Right renal cortex interstitium (tissue), 3 donors: Measurements from ENCODE around the gene ABCA2. TPM values are rescaled to one million over a fixed set of nuclear protein-coding genes. Genes with fewer than 3 reads are reported as not detected.

Source experiments
- polyA plus RNA-seq, 3 donors: library from polyadenylated mRNA; unstranded; fragments of 120-200 nt; gene quantifications; one replicate each; pipeline ENCODE4 v1.2.1, GENCODE V29; 2013; ENCODE audit not compliant: insufficient read length in 3 of 3

ABCA2 gene
- polyA plus RNA-seq, 3 donors: 42.0 to 49.0 (median 46.3) TPM

Other genes starting within 250 kb of the ABCA2 start
- 10 to 100 TPM; 63.2 to 77.7 (median 67.1) TPM for gene TMEM141, start 236.9 kb downstream of the ABCA2 start, polyA plus RNA-seq
- 1 to 10 TPM; 2.5 to 3.4 (median 2.9) TPM for gene CCDC183, start 231.9 kb downstream of the ABCA2 start, polyA plus RNA-seq
- 10 to 100 TPM; 58.6 to 61.1 (median 59.7) TPM for gene RABL6, start 220.3 kb downstream of the ABCA2 start, polyA plus RNA-seq
- under 1 TPM; 0.54 to 0.80 (median 0.64) TPM for gene AJM1, start 185.8 kb downstream of the ABCA2 start, polyA plus RNA-seq
- 10 to 100 TPM; 59.9 to 76.5 (median 65.2) TPM for gene PHPT1, start 178.8 kb downstream of the ABCA2 start, polyA plus RNA-seq
- gene MAMDC4, start 175.9 kb downstream of the ABCA2 start, polyA plus RNA-seq: 1 to 10 TPM; 3.1 to 4.6 (median 4.3) TPM
- gene EDF1, start 161.9 kb downstream of the ABCA2 start, polyA plus RNA-seq: 100 to 1,000 TPM; 349 to 395 (median 374) TPM
- 10 to 100 TPM; 10.1 to 14.0 (median 10.1) TPM for gene TRAF2, start 141.7 kb downstream of the ABCA2 start, polyA plus RNA-seq
- gene FBXW5, start 83.5 kb downstream of the ABCA2 start, polyA plus RNA-seq: 10 to 100 TPM; 32.5 to 43.5 (median 38.4) TPM
- under 1 TPM; 0.28 to 0.58 (median 0.46) TPM for gene C8G, start 83.0 kb downstream of the ABCA2 start, polyA plus RNA-seq
- 10 to 100 TPM; 13.1 to 18.8 (median 15.9) TPM for gene LCN12, start 76.0 kb downstream of the ABCA2 start, polyA plus RNA-seq
- 10 to 100 TPM; 20.9 to 29.3 (median 25.4) TPM for gene PTGDS, start 50.7 kb downstream of the ABCA2 start, polyA plus RNA-seq
- under 1 TPM; 0.03 to 0.23 (median 0.12) TPM for gene LCNL1, start 45.2 kb downstream of the ABCA2 start, polyA plus RNA-seq
- gene PAXX, start 35.8 kb downstream of the ABCA2 start, polyA plus RNA-seq: 10 to 100 TPM; 22.3 to 27.0 (median 24.4) TPM
- gene CLIC3, start 31.7 kb downstream of the ABCA2 start, polyA plus RNA-seq: under 1 TPM in 2 of 3 donors, not detected in 1; 0.36 to 0.38 TPM
- gene FUT7, start 3.9 kb upstream of the ABCA2 start, polyA plus RNA-seq: under 1 TPM in 1 of 3 donors, not detected in 2; 0.06 TPM
- gene NPDC1, start 17.9 kb upstream of the ABCA2 start, polyA plus RNA-seq: 10 to 100 TPM; 16.3 to 20.1 (median 18.7) TPM
- 1 to 10 TPM; 2.9 to 3.9 (median 3.3) TPM for gene ENTPD2, start 25.8 kb upstream of the ABCA2 start, polyA plus RNA-seq
- gene SAPCD2, start 42.3 kb upstream of the ABCA2 start, polyA plus RNA-seq: 1 to 10 TPM; 5.4 to 6.2 (median 5.9) TPM
- gene UAP1L1, start 49.3 kb upstream of the ABCA2 start, polyA plus RNA-seq: 1 to 10 TPM; 3.5 to 5.4 (median 3.8) TPM
- 10 to 100 TPM; 43.6 to 48.3 (median 47.0) TPM for gene MAN1B1, start 58.7 kb upstream of the ABCA2 start, polyA plus RNA-seq
- 10 to 100 TPM; 11.8 to 19.8 (median 11.9) TPM for gene DPP7, start 86.5 kb upstream of the ABCA2 start, polyA plus RNA-seq
- gene GRIN1, start 110.9 kb upstream of the ABCA2 start, polyA plus RNA-seq: not detected
- not detected for gene LRRC26, start 141.8 kb upstream of the ABCA2 start, polyA plus RNA-seq
- not detected for gene TMEM210, start 143.8 kb upstream of the ABCA2 start, polyA plus RNA-seq
- 10 to 100 TPM; 29.1 to 34.5 (median 31.9) TPM for gene ANAPC2, start 160.3 kb upstream of the ABCA2 start, polyA plus RNA-seq
- 10 to 100 TPM; 41.4 to 52.2 (median 43.2) TPM for gene SSNA1, start 160.4 kb upstream of the ABCA2 start, polyA plus RNA-seq
- 10 to 100 TPM; 12.8 to 15.5 (median 13.2) TPM for gene TPRN, start 172.5 kb upstream of the ABCA2 start, polyA plus RNA-seq
- gene TMEM203, start 177.4 kb upstream of the ABCA2 start, polyA plus RNA-seq: 10 to 100 TPM; 39.7 to 44.3 (median 42.6) TPM
- gene NDOR1, start 177.5 kb upstream of the ABCA2 start, polyA plus RNA-seq: 1 to 10 TPM; 7.6 to 8.2 (median 8.2) TPM
- 1 to 10 TPM; 5.1 to 7.2 (median 5.2) TPM for gene RNF208, start 194.0 kb upstream of the ABCA2 start, polyA plus RNA-seq
- gene CYSRT1, start 196.9 kb upstream of the ABCA2 start, polyA plus RNA-seq: 1 to 10 TPM; 3.1 to 6.6 (median 5.6) TPM
- 1 to 10 TPM; 3.0 to 8.0 (median 4.6) TPM for gene RNF224, start 199.3 kb upstream of the ABCA2 start, polyA plus RNA-seq
- 1 to 10 TPM; 2.8 to 6.0 (median 5.2) TPM for gene SLC34A3, start 202.7 kb upstream of the ABCA2 start, polyA plus RNA-seq
- gene TUBB4B, start 213.1 kb upstream of the ABCA2 start, polyA plus RNA-seq: 100 to 1,000 TPM; 332 to 418 (median 352) TPM
- gene STPG3, start 223.0 kb upstream of the ABCA2 start, polyA plus RNA-seq: 1 to 10 TPM in 2 of 3 donors, under 1 TPM in 1; 0.75 to 1.6 (median 1.1) TPM
- 10 to 100 TPM; 45.5 to 54.0 (median 51.3) TPM for gene NELFB, start 227.1 kb upstream of the ABCA2 start, polyA plus RNA-seq
- gene TOR4A, start 249.5 kb upstream of the ABCA2 start, polyA plus RNA-seq: 1 to 10 TPM; 3.7 to 4.3 (median 4.2) TPM